Activated CD4-positive, alpha-beta T cell treated with anti-CD3 and anti-CD28 coated beads, Interleukin-2, amount 50 U/mL, for 16 hours (primary cell): Measurements from ENCODE around the gene ANGPTL3.
"Not testable (repeated sequence)": the region's sequence is repeated elsewhere in the genome, so short reads cannot be mapped to it uniquely, and the experiment has no call there.

ENCODE experiments used
- DNase-seq: peaks from one replicate; pipeline ENCODE4 v3.0.0-alpha.2; 2020

The ANGPTL3 gene, protein sequence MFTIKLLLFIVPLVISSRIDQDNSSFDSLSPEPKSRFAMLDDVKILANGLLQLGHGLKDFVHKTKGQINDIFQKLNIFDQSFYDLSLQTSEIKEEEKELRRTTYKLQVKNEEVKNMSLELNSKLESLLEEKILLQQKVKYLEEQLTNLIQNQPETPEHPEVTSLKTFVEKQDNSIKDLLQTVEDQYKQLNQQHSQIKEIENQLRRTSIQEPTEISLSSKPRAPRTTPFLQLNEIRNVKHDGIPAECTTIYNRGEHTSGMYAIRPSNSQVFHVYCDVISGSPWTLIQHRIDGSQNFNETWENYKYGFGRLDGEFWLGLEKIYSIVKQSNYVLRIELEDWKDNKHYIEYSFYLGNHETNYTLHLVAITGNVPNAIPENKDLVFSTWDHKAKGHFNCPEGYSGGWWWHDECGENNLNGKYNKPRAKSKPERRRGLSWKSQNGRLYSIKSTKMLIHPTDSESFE

DNA sequence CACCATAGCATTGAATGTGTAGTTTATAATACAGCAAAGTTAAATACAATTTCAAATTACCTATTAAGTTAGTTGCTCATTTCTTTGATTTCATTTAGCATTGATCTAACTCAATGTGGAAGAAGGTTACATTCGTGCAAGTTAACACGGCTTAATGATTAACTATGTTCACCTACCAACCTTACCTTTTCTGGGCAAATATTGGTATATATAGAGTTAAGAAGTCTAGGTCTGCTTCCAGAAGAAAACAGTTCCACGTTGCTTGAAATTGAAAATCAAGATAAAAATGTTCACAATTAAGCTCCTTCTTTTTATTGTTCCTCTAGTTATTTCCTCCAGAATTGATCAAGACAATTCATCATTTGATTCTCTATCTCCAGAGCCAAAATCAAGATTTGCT lies at the start of gene ANGPTL3:
TSS of gene ANGPTL3 (plus strand) at position 240 of the 400 bp plus-strand sequence. CDS start at position 287, 47 bp downstream.
- DNase-seq: no peak

DNA sequence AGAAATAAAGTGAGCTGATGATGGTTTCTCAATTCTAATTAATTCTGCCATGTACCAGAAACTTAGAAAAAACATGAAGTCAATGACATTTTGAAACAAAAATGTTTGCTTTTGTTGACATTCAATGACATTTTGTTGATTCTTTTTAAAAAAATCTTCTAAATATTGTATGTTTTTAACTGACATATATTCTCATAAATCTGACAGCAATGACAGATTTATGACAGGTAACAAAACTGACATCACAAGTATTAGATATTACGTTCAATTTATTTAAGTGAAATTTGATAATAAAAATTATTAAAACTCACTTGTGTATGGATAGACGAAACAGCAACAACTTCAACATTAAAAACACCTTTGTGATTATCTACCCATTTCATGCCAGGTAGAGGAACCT lies 36.0 kb upstream of the ANGPTL3 start:
- DNase-seq: no peak

DNA sequence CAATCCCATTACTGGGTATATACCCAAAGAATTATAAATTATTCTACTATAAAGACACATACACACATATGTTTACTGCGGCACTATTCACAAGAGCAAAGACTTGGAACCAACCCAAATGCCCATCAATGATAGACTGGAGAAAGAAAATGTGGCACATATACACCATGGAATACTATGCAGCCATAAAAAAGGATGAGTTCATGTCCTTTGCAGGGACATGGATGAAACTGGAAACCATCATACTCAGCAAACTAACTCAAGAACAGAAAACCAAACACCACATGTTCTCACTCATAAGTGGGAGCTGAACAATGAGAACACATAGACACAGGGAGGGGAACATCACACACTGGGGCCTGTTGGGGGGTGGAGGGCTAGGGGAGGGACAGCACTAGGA lies 30.1 kb upstream of the ANGPTL3 start:
- DNase-seq: not testable (repeated sequence)

DNA sequence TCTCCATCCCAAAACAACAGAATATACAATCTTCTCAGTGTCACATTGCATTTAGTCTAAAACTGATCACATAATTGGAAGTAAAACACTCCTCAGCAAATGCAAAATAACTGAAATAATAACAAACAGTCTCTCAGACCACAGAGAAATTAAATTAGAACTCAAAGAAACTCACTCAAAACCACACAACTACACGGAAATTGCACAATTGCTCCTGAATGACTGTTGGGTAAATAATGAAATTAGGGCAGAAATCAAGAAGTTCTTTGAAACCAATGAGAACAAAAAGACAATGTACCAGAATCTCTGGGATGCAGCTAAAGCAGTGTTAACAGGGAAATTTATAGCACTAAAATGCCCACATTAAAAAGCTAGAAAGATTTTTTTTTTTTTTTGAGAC lies 29.4 kb upstream of the ANGPTL3 start:
- not testable (repeated sequence) for DNase-seq

DNA sequence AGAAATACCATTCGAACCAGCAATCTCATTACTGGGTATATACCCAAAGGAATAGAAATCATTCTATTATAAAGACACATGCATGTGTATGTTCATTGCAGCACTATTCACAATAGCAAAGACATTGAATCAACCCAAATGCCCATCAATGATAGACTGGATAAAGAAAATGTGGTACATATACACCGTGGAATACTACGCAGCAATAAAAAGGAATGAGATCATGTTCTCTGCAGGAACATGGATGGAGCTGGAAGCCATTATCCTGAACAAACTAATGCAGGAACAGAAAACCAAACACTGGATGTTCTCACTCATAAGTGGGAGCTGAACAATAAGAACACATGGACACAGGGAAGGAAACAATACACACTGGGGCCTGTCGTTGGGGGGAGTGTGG lies 25.8 kb upstream of the ANGPTL3 start:
- not testable (repeated sequence) for DNase-seq

DNA sequence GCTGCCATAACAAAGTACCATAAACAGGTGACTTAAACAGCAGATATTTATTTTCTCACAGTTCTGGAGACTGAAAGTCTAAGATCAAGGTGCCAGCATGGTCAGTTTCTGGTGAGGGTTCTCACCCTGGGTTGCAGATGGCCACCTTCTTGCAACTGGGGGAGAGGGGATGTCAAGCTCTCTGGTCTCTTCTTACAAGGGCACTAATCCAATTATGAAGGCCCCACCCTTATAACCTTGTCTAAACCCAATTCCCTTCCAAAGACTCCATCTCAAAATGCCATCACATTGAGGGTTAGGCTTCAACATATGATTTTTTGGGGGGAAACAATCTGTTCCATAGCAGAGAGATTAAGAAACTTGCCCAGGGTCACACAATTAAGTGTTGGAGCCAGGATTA lies 24.8 kb upstream of the ANGPTL3 start:
- DNase-seq: no peak

DNA sequence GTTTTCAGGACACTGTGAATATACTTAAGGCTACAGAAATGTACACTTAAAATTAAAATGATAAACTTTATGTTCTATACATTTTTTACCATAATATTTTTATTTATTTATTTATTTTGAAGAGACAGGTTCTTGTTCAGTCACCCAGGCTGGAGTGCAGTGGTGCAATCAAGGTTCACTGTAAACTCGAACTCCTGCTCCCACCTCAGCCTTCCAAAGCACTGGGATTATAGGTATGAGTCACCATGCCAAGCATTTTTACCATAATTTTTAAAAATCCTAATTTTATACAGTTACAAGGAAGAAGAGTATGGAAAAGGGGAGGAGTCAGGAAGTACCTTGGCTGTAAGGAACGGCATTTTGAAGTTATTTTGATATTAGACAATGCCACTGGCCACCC lies 23.6 kb upstream of the ANGPTL3 start:
- DNase-seq: no peak

DNA sequence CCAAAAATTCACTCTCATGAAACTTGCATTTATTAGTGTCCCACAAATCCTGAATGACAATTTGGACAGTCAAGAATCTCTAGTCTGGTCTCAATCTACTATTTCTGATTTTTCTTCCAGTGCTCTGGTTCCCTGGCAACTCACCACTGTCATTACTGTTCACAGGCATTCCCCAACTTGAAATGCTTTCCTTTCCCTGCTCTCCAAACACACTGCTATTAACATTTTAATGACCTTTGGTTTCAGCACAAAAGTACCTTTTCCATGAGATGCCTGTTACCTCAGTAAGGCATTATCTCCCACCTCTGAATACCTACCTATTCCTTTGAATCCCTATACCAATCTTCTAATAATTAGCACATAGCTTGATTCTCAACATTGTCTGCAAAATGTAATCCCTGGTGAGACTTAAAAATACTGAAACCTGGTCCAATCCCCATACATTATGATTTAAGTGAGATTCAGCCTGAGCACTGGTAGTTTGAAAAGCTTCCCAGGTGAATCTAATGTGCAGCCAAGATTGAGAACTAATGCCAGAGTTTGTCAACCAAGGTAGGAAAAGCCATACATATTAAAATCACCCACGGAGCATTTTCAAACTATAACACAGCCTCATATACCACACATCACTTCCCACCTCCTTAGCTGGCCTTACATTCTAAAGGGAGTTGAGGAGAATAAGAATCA lies 11.7 kb upstream of the ANGPTL3 start:
- DNase-seq: no peak

DNA sequence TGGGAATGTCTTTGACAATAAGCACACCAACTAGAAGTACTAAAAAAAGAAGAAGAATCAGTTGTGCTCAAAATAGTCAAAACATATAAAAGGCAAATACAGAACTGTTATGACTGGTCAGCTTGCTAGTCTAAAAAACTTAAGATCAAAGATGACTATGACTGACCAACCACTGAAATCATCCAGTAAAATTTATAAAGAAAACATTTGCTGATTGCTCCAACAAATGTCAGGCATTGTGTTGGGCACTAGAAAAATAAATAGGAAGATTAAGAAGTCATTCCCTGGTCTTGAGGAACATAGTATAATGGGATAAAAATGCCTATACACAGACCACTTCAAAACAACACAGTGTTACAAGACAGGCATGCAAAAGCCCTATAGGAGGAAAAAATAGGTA lies 9.3 kb upstream of the ANGPTL3 start:
- DNase-seq: no peak

DNA sequence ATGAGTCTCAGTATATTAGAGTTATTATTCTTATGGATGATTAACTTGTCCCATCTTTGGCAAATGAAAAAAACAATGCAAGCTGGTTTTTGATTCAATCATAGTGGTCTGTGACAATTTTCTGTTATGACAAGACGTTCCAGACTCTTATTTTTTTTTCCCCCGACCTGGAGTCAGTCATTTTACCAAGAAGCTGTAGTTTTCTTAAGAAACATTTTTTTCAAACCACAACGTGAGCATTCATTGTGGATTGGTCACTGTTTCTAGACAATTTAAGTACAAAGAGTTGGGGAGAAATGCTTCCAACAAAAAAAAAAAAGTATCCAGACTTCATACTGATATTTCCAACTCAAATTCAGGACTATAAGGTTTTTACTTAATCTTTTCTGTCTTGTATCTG lies 8.0 kb upstream of the ANGPTL3 start:
- DNase-seq: no peak

DNA sequence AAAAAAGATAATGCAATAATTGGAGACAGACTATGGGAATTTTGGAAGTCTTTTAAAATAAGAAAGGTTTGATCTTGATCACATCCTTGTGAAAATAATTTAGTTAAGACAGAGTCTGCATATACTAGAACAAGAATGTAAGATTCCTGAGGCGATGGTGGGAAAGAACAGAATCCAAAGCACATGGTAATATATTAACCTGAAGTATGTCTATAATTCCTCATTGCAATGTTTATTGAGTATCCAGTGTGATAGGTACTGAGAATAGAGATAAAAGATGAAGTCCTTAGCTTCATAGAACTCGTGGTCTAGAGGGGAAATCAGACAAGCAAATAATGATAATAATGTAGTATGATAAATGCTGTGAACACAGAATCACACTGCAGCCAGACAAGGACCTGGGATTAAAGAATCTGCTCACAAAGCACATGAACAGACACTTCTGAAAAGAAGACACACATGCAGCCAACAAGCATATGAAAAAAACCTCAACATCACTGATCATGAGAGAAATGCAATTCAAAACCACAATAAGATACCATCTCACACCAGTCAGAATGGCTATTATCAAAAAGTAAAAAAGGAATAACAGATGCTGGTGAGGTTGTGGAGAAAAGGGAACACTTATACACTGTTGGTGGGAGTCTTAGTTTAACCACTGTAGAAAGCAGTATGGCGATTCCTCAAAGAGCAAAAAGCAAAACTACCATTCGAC lies 6.9 kb upstream of the ANGPTL3 start:
- no peak for DNase-seq

DNA sequence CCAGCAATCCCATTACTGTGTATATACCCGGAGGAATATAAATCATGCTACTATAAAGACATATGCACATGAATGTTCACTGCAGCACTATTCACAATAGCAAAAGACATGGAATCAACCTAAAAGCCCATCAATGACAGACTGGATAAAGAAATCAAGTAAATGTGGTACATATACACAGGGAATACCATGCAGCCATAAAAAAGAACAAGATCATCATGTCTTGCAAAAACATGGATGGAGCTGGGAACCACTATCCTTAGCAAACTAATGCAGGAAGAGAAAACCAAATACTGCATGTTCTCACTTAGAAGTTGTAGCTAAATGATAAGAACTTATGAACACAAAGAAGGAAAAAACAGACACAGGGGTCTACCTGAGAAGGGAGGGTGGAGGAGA lies 6.4 kb upstream of the ANGPTL3 start:
- DNase-seq: no peak

DNA sequence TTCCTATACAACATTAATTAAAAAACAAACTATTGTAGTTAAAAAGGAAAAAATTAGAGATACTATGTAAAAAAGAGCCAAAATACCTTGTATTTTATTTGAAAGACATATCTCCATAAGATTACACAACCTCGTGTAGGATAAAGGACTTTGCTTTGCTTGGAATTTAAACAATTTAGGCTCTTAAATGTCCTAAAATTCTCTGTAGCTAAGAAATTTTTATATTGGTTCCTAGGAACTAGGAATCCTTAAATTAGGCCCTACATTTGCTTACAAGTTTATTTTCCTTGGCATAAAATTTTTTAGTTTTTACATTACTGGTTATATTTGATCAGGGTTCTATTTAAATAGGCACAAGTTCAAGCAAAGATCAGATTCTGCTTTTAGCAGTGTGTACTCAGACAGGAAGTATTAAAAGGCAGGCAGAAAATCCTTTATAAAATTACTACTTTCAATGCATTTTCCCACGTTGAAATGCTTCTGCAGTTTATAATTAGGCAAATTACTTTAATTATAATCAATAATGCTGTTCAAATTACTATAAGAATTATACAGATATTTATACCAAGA lies 3.4 kb upstream of the ANGPTL3 start:
- DNase-seq: no peak

DNA sequence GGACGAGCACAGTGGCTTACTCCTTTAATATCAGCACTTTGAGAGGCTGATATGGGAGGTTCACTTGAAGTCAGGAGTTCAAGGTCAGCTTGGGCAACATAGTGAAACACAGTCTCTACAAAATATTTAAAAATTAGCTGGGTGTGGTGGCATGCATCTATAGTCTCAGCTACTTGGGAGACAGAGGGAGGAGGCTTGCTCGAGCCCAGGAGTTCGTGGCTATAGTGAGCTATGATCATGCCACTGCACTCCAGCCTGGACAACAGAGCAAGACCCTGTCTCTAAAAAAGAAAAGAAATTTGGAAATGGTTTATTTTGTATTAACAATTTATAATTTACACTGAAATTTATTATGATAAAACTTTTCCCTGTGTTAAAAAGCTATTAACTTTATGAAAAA lies 1.7 kb upstream of the ANGPTL3 start:
- no peak for DNase-seq

DNA sequence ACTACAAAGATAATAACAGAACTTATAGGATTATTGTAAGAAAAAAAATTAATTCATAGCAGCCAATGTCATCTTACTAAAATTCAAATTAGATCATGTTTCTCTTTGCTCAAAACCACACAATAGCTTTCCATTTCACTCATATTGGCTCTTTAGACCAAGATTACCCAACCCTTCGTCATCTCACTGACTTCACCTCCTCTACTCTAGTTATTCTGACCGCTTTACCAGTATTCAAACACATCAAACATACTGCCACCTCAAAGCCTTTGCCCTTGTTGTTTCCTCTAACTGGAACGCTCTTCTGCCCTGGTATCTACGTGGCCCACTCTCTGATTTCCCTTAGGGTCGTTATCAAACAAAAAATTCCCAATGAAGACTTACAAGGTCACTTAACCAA lies 1.7 kb downstream of the ANGPTL3 start:
- peak; percentile 51 for DNase-seq

DNA sequence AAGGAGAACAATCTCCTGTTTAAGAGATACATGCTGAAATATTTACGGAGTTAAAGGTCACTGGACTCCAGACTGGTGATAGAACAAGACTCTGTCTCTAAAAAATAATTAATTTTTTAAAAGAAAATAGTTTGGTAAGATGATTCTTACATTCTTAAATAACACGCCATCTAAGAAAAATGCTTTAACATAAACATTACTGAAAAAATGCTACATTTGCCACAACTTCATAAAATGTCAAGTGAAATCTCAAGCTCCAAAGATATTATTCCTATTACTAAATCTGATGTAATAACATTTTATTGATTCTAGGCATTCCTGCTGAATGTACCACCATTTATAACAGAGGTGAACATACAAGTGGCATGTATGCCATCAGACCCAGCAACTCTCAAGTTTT lies 4.1 kb downstream of the ANGPTL3 start:
- DNase-seq: no peak

DNA sequence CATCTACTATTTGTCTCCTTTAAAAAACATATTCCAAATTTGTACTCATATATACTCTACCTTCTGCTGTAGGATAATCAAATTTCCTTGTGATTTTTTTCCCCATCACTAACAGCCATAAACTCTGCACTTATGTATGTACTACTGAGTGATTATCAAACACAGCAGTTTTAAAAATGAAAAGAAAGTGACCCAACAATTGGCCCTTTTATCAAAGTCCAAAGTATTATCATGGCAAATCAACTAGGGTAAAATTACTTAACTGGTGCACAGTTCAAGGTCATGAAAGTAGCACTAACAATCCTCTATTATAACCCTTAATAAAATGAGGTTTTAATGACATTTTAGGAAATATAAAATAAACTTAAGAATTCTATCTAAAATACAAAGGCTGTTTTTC lies 11.6 kb downstream of the ANGPTL3 start:
- DNase-seq: no peak

DNA sequence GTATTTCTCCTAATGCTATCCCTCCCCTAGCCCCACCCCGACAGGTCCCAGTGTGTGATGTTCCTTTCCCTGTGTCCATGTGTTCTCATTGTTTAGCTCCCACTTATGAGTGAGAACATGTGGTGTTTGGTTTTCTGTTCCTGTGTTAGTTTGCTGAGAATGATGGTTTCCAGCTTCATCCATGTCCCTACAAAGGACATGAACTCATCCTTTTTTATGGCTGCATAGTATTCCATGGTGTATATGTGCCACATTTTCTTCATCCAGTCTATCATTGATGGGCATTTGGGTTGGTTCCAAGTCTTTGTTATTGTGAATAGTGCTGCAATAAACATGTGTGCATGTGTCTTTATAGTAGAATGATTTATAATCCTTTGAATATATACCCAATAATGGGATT lies 13.3 kb downstream of the ANGPTL3 start:
- DNase-seq: not testable (repeated sequence)

DNA sequence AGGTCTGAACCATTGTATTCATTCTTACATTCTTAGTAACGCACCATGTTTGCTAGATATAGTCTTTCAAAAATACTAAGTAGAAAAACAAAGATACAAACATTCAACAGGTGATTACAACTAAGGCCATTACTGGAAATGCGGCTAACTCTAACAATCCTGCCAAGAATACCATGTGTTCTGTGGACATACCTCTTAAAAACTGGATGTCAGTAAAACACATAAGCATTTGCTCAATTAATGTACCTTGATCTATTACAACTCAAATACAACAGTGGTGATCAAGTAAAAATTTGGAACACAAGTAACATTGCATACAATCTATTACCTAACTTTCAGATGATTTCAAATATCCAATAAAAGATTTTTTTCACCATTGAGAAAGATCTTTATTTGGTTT lies 15.4 kb downstream of the ANGPTL3 start:
- no peak for DNase-seq

DNA sequence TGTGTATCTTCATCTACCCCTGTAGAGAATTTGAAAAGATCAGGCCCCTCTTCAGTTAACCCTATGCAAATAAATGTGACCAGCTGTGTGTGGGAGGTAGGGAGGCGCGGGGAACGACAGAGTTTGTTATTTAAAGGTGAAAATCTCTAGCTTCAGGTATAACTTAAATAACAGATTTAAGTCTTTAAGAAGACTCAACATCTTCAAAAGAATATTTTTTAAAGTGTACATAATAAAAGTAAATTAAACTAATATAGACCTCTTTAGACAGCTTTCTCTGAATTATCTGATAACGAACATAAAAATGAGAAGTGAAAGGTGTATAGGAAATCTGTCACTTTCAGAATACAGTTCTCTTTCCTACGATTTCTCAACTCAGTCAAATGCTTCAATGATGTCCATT lies 16.0 kb downstream of the ANGPTL3 start:
- DNase-seq: no peak

DNA sequence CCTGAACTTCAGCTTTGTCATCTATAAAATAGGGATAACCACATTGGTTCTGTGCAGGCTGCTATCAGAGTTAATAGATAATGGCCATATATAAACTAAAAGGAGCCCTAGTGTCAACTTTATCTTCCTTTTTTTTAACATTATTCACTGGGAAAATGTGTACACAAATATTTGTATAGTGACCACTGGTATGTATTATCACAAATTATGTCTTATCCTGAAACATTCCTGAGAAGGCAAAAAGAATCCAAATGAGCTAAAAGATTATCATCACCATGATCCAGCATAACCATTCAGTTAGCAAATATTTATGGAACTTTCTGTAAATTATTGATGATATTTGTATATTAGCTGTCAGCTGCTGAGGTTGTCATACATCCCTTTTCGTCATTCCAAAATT lies 16.6 kb downstream of the ANGPTL3 start:
- DNase-seq: no peak

DNA sequence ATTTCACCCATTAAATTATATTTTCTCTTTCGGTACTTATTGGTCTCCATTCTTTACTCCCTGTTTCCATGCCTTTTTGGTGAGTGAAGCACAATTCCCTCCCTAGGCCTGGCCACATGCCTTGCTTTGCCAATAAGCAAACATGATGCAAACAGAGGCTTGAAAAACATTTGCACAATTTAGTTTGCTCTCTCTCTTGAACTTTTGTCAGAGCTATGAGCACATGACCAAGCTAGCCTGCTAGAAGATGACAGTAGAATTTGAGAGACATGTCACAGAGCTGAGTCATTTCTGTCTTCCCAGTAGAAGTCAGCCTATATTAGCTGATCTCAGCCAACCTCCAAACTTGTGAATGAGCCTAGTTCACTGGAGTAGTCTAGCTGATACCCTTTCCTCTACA lies 24.6 kb downstream of the ANGPTL3 start:
- DNase-seq: peak; percentile 75

DNA sequence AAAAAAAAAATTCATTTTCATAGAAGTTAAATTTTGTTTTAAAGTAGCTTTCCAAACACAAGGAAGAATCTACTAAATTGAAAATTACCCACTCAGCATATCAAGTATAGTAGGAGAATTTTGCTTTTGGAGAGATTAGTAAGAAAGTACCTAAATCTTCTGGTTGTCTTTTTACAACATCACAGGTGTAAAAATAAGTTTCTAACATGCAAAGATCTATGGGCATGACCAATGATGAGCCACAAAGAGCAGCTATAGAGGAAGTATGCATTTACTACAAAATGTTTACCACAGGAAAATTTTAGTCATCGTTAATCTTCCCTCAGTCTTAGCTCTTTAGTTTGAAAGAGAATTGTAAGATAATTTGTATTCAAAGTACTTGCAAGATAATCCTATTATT lies 28.1 kb downstream of the ANGPTL3 start:
- DNase-seq: peak; percentile 24
